HepG2 (cell line): ENCODE results near the gene SH3D19. TPM values are rescaled to one million over a fixed set of nuclear protein-coding genes. Genes with fewer than 3 reads are reported as not detected.

Experiments
- ATAC-seq: fragments of 200-7000 bp; cut with Tn5 transposase; 3 replicates; pipeline ENCODE4 v1.9.1; 2020; ENCODE audit warnings: mild to moderate bottlenecking, moderate library complexity
- BruUV-seq: library from RNA; stranded (reverse); fragments of 400-500 nt; replicated peaks from 2 replicates; lab custom pipeline; 2021; lab: Mats Ljungman, UMichigan
- CTCF ChIA-PET: fragments of 300-600 bp; formaldehyde crosslinking; extraction: SDS; loops from one replicate; lab custom pipeline; 2021; ENCODE audit warnings: low total read pairs, inconsistent platforms, low intra/inter-chr PET ratio; lab: Yijun Ruan, JAX
- POLR2A ChIA-PET: fragments of 350-600 bp; sonication (Branson Sonifier 250); formaldehyde crosslinking; loops from one replicate; lab custom pipeline; 2020; ENCODE audit warnings: antibody characterized with exemption, inconsistent platforms; lab: Yijun Ruan, JAX
- DNase-seq: peaks from one replicate; pipeline ENCODE4 v3.0.0-alpha.2; 2015; ENCODE audit warnings: low spot score
- FAIRE-seq: peaks from 3 replicates; lab custom pipeline; 2011; peaks lifted over from hg19 to GRCh38; lab: Jason Lieb, UNC
- H2AFZ ChIP-seq: one replicate; pipeline ENCODE4 v1.6.1; 2011; ENCODE audit warnings: low read length, inconsistent platforms
- H3K27ac ChIP-seq: fragments of 300-600 bp; 3 replicates; pipeline ENCODE4 v1.8.0; 2011; ENCODE audit warnings: mixed run types, mild to moderate bottlenecking, mixed read lengths, low read length, inconsistent platforms; ENCODE audit not compliant: insufficient read depth; ENCODE audit errors: extremely low read length
- H3K27me3 ChIP-seq, 2 experiments: fragments of 200-600 bp in 1 of 2; 2 replicates in 1 of 2; 3 replicates in 1 of 2; pipeline versions ENCODE4 v1.6.0 to v1.8.0; 2011; ENCODE audit warnings: low read length in 2 of 2, mild to moderate bottlenecking in 2 of 2, moderate library complexity in 2 of 2, inconsistent platforms in 1 of 2; ENCODE audit not compliant: insufficient read depth in 2 of 2, control insufficient read depth in 1 of 2
- H3K36me3 ChIP-seq, 2 experiments: fragments of 200-600 bp in 1 of 2; replicated peaks in 1 of 2; 2 replicates in 1 of 2; 3 replicates in 1 of 2; pipeline versions ENCODE4 v1.5.1 to v1.8.0; 2011; ENCODE audit warnings: low read length in 2 of 2, inconsistent platforms in 1 of 2; ENCODE audit not compliant: insufficient read depth in 2 of 2, control insufficient read depth in 1 of 2
- H3K4me1 ChIP-seq: 2 replicates; pipeline ENCODE4 v1.5.1; 2012; ENCODE audit warnings: low read length, inconsistent platforms; ENCODE audit not compliant: insufficient read depth
- H3K4me2 ChIP-seq: 2 replicates; pipeline ENCODE4 v1.6.0; 2011; ENCODE audit warnings: low read depth, low read length, inconsistent platforms
- H3K4me3 ChIP-seq, 3 experiments: fragments of 200-600 bp in 1 of 3; sonication (generic), shearing (Covaris generic) in 1 of 3; replicated peaks in 1 of 3; 2 replicates each; pipeline ENCODE4 v1.5.1; 2011 to 2016; ENCODE audit warnings: low read length in 3 of 3, inconsistent platforms in 2 of 3, low read depth in 2 of 3, mild to moderate bottlenecking in 2 of 3, control low read depth in 1 of 3, mixed read lengths in 1 of 3; ENCODE audit not compliant: insufficient read depth in 1 of 3
- H3K79me2 ChIP-seq: one replicate; pipeline ENCODE4 v1.6.1; 2011; ENCODE audit warnings: low read length, inconsistent platforms; ENCODE audit not compliant: insufficient read depth
- H3K9ac ChIP-seq: 2 replicates; pipeline ENCODE4 v1.6.0; 2011; ENCODE audit warnings: mild to moderate bottlenecking, low read depth, low read length, inconsistent platforms; ENCODE audit not compliant: insufficient read depth
- H3K9me3 ChIP-seq: 2 replicates; pipeline ENCODE4 v1.5.1; 2012; ENCODE audit warnings: mild to moderate bottlenecking, low read length
- H4K20me1 ChIP-seq: 2 replicates; pipeline ENCODE4 v1.6.0; 2011; ENCODE audit warnings: inconsistent platforms, mild to moderate bottlenecking, low read length, moderate library complexity; ENCODE audit not compliant: insufficient read depth
- ARNT2 ChIP-seq: sonication (generic); formaldehyde crosslinking; IDR thresholded peaks from 2 replicates; pipeline ENCODE4 v1.8.0; 2022; ENCODE audit warnings: mild to moderate bottlenecking, low read depth, missing genetic modification reagents, moderate library complexity
- CEBPG ChIP-seq: IDR thresholded peaks from 2 replicates; pipeline ENCODE4 v1.6.1; 2016
- GTF2F1 ChIP-seq: fragments of 150-350 bp; IDR thresholded peaks from 2 replicates; pipeline ENCODE4 v1.6.1; 2014; ENCODE audit warnings: low read length
- ISL2 ChIP-seq: sonication (generic); formaldehyde crosslinking; IDR thresholded peaks from 2 replicates; pipeline ENCODE4 v1.5.0; 2020; ENCODE audit warnings: missing genetic modification reagents
- NRL ChIP-seq: sonication (generic); formaldehyde crosslinking; IDR thresholded peaks from 2 replicates; pipeline ENCODE4 v1.5.0; 2020; ENCODE audit warnings: missing genetic modification reagents, mild to moderate bottlenecking, moderate library complexity, borderline replicate concordance
- TFE3 ChIP-seq: IDR thresholded peaks from 2 replicates; pipeline ENCODE4 v1.6.1; 2016
- ZFY ChIP-seq: sonication (generic); formaldehyde crosslinking; IDR thresholded peaks from 2 replicates; pipeline ENCODE4 v1.4.0; 2020; ENCODE audit warnings: missing genetic modification reagents
- ZNF562 ChIP-seq: sonication (generic); formaldehyde crosslinking; IDR thresholded peaks from 2 replicates; pipeline ENCODE4 v1.8.0; 2022; ENCODE audit warnings: missing genetic modification reagents, borderline replicate concordance
- ZNF75D ChIP-seq: sonication (generic); formaldehyde crosslinking; IDR thresholded peaks from 2 replicates; pipeline ENCODE4 v1.8.1; 2023; ENCODE audit warnings: missing genetic modification reagents, mild to moderate bottlenecking, borderline replicate concordance
- ZXDC ChIP-seq: sonication (generic); formaldehyde crosslinking; IDR thresholded peaks from 2 replicates; pipeline ENCODE4 v1.5.0; 2020; ENCODE audit warnings: mild to moderate bottlenecking, missing genetic modification reagents
- WGBS: methylation state at CpG from one replicate; pipeline ENCODE4 v1.1.6; 2017; ENCODE audit warnings: low lambda C conversion rate; 5-methylcytosine and 5-hydroxymethylcytosine counted together
- in situ Hi-C: cut with HindIII; loops from 2 replicates; pipeline ENCODE4 v1.10.0; 2017; ENCODE audit warnings: low pct_unique_long_range_greater_than_20kb; ENCODE audit not compliant: extremely low pct_ligation_motif_present
- intact Hi-C: fragments of 100-400 bp; cut with micrococcal nuclease; formaldehyde crosslinking; loops from one replicate; pipeline ENCODE4 v1.10.0; 2022; ENCODE audit not compliant: unreplicated experiment
- polyA plus RNA-seq, 8 experiments: library from polyadenylated mRNA; depleted of rRNA in 3 of 8; stranded (reverse) in 7 of 8; unstranded in 1 of 8; fragments of >200 nt; fragmentation: Illumina TruSeq in 4 of 8; extraction: Trizol in 4 of 8; gene quantifications; 2 replicates each; pipeline versions ENCODE4 v1.2.1 to v1.2.3, GENCODE V29; 2011 to 2016; ENCODE audit warnings: low read depth in 4 of 8, missing spikeins in 1 of 8, mixed read lengths in 1 of 8; ENCODE audit not compliant: insufficient read depth in 1 of 8
- total RNA-seq, 5 experiments: library from RNA; depleted of rRNA; stranded (reverse); fragments of >200 nt; fragmentation: Illumina TruSeq; extraction: Trizol; gene quantifications; 2 replicates each; pipeline ENCODE4 v1.2.3, GENCODE V29; 2016; ENCODE audit warnings: low read depth in 1 of 5
- TF ChIP-seq, protein P1 (sequence below): sonication (generic); formaldehyde crosslinking; IDR thresholded peaks from 2 replicates; pipeline ENCODE4 v1.5.0; 2020; ENCODE audit warnings: mild to moderate bottlenecking, missing genetic modification reagents
- TF ChIP-seq, protein P2 (sequence below): sonication (generic); formaldehyde crosslinking; conservative IDR thresholded peaks from 2 replicates; pipeline ENCODE4 v1.4.0; 2020; ENCODE audit warnings: missing genetic modification reagents
- TF ChIP-seq, protein P3 (sequence below): sonication (generic); formaldehyde crosslinking; IDR thresholded peaks from 2 replicates; pipeline ENCODE4 v1.5.0; 2020; ENCODE audit warnings: missing genetic modification reagents

Gene SH3D19
- total and polyA plus RNA-seq, 2 of the 13 experiments (the other 11 are each of a cell fraction or from before 2014, with no cell fraction given): 31.2 to 38.0 TPM

DNA sequence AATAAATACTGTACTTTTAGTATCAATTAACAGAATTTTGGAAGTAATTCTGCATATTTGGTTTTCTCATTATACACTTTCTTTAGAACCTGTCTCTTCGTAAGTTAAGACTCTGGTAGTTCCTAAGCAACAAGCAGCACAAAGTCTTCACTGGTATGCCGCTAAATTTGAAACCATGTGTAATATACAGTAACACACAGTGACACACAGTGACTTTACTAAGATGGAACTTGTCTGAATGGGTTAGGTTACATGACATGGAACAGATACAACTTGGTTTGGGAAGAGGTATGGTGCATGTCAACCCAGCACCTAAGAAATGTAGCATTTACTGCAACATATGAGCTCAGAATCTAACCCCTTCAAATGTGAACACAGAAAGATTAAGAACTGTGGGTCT is 132.0 kb downstream of the SH3D19 start (continued):
- TF ChIP-seq ZNF562 (CRISPR knock-in tag): no peak
- no peak for TF ChIP-seq TFE3 (CRISPR knock-in tag)
- no peak for TF ChIP-seq ZFY
- TF ChIP-seq, protein P1, sequence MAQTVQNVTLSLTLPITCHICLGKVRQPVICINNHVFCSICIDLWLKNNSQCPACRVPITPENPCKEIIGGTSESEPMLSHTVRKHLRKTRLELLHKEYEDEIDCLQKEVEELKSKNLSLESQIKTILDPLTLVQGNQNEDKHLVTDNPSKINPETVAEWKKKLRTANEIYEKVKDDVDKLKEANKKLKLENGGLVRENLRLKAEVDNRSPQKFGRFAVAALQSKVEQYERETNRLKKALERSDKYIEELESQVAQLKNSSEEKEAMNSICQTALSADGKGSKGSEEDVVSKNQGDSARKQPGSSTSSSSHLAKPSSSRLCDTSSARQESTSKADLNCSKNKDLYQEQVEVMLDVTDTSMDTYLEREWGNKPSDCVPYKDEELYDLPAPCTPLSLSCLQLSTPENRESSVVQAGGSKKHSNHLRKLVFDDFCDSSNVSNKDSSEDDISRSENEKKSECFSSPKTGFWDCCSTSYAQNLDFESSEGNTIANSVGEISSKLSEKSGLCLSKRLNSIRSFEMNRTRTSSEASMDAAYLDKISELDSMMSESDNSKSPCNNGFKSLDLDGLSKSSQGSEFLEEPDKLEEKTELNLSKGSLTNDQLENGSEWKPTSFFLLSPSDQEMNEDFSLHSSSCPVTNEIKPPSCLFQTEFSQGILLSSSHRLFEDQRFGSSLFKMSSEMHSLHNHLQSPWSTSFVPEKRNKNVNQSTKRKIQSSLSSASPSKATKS: no peak
- no peak for TF ChIP-seq NRL (CRISPR knock-in tag)
- no peak for TF ChIP-seq CEBPG (CRISPR knock-in tag)
- TF ChIP-seq, all 625 proteins: peak for 0

GRCh38 chr4:151192556-151193235 is 132.7 kb downstream of the SH3D19 start:
- Histone ChIP-seq H4K20me1 (no peaks in the 10 kb centered on the region; the same call in 1 of the 2 replicates), H3K4me2 (no peak overlapping the region), H3K9ac (no peak overlapping the region), H3K4me1 (no peaks in the 10 kb centered on the region), H3K36me3 (peaks cover 4 to 16% of the 10 kb centered on the region in 2 experiments; a peak in 3 of 5 replicates), H3K79me2 (peaks cover 40% of the 10 kb centered on the region), H3K27me3 (no peaks in the 10 kb centered on the region), H2AFZ (no peak overlapping the region), H3K4me3 (no peak overlapping the region), H3K9me3 (peaks cover 10% of the 10 kb centered on the region; the same call in 1 of the 2 replicates), H3K27ac (no peak overlapping the region)
- CTCF ChIA-PET: no interaction called here
- FAIRE-seq (no peak), DNase-seq (no peak), ATAC-seq (no peak)
- in situ Hi-C loops (no loop called here), intact Hi-C loops (no loop called here)
- BruUV-seq: no TSS peak
- POLR2A ChIA-PET: no interaction called here
- 100% methylated on average over 1 of the region's 1 CpG for WGBS
- TF ChIP-seq ARNT2 (CRISPR knock-in tag) (no peak), GTF2F1 (no peak), ISL2 (CRISPR knock-in tag) (no peak), ZXDC (CRISPR knock-in tag) (no peak), ZNF75D (CRISPR knock-in tag) (no peak)
- TF ChIP-seq, protein P2, sequence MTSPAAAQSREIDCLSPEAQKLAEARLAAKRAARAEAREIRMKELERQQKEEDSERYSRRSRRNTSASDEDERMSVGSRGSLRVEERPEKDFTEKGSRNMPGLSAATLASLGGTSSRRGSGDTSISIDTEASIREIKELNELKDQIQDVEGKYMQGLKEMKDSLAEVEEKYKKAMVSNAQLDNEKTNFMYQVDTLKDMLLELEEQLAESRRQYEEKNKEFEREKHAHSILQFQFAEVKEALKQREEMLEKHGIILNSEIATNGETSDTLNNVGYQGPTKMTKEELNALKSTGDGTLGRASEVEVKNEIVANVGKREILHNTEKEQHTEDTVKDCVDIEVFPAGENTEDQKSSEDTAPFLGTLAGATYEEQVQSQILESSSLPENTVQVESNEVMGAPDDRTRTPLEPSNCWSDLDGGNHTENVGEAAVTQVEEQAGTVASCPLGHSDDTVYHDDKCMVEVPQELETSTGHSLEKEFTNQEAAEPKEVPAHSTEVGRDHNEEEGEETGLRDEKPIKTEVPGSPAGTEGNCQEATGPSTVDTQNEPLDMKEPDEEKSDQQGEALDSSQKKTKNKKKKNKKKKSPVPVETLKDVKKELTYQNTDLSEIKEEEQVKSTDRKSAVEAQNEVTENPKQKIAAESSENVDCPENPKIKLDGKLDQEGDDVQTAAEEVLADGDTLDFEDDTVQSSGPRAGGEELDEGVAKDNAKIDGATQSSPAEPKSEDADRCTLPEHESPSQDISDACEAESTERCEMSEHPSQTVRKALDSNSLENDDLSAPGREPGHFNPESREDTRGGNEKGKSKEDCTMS: no peak
- TF ChIP-seq, protein P3, sequence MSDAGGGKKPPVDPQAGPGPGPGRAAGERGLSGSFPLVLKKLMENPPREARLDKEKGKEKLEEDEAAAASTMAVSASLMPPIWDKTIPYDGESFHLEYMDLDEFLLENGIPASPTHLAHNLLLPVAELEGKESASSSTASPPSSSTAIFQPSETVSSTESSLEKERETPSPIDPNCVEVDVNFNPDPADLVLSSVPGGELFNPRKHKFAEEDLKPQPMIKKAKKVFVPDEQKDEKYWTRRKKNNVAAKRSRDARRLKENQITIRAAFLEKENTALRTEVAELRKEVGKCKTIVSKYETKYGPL (CRISPR knock-in tag): no peak
